Measurements from ENCODE around the gene OR6K3. TPM values are rescaled to one million over a fixed set of nuclear protein-coding genes. Genes with fewer than 3 reads are reported as not detected.

OR6K3 gene, protein sequence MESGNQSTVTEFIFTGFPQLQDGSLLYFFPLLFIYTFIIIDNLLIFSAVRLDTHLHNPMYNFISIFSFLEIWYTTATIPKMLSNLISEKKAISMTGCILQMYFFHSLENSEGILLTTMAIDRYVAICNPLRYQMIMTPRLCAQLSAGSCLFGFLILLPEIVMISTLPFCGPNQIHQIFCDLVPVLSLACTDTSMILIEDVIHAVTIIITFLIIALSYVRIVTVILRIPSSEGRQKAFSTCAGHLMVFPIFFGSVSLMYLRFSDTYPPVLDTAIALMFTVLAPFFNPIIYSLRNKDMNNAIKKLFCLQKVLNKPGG
- total RNA-seq: not detected

DNA sequence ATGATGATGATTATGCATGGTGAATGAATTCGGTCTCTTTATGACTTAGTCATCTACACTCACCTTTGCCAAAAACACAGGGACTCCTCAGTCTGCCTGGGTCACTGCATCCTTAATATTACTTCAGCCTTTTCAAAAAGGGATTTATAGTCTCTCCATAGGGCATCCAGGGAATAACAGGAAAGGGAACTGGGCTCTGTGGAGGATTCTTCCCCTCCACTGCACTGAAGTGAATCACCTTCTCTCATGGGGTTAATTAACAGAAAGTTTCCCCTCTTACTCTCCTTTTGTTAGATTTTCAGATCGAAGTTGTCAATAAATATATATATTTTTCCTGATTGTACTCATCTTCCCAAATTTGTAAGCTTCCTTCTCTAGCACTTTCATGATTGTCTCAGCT is at the start of gene OR6K3:
Gene OR6K3 (minus strand): TSS at position 101 of the 400 bp plus-strand sequence. CDS start 2,605 bp downstream, outside the sequence.
- no peaks in the 10 kb centered on the region for H3K4me1 ChIP-seq
- H3K4me3 ChIP-seq: no peak within 1 kb of the TSS
- no peaks in the 10 kb centered on the region for H3K9me3 ChIP-seq
- no peaks in the 10 kb centered on the region for H3K36me3 ChIP-seq
- no peaks in the 10 kb centered on the region for H3K27me3 ChIP-seq
- DNase-seq (ENCODE audit: low spot score in 2 of 2): no peak
- 74 to 82% methylated on average over 2 of the region's 2 CpGs for WGBS, 2 donors
- no peak within 1 kb of the TSS for H3K27ac ChIP-seq
- no peak for TF ChIP-seq POLR2A (IDR thresholded peaks at IDR 0.05)
- TF ChIP-seq, protein P1, sequence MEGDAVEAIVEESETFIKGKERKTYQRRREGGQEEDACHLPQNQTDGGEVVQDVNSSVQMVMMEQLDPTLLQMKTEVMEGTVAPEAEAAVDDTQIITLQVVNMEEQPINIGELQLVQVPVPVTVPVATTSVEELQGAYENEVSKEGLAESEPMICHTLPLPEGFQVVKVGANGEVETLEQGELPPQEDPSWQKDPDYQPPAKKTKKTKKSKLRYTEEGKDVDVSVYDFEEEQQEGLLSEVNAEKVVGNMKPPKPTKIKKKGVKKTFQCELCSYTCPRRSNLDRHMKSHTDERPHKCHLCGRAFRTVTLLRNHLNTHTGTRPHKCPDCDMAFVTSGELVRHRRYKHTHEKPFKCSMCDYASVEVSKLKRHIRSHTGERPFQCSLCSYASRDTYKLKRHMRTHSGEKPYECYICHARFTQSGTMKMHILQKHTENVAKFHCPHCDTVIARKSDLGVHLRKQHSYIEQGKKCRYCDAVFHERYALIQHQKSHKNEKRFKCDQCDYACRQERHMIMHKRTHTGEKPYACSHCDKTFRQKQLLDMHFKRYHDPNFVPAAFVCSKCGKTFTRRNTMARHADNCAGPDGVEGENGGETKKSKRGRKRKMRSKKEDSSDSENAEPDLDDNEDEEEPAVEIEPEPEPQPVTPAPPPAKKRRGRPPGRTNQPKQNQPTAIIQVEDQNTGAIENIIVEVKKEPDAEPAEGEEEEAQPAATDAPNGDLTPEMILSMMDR (IDR thresholded peaks at IDR 0.05): no peak
- TF ChIP-seq EP300 (IDR thresholded peaks at IDR 0.05): no peak

DNA sequence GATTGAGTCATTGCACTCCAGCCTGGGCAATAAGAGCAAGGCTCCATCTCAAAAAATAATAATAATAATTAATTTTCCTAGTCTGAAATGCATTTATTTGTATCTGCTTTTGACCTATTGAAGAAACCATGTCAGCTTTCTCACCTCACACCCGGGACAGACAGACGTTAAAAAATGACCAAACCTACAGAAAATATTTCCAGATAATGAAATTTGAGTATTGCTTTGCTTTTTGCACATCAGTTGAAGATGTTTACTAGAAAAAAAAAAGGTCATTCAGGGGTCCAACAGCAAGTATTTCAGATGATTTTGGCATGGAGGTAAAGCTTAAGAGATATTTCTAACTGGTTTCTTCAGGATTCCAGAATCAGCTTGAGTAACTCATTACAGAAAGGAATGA is 33.9 kb upstream of the OR6K3 start, which contains the start of gene OR6K6:
Gene OR6K6 (plus strand): TSS at position 301 of the 400 bp plus-strand sequence. CDS start 168 bp downstream, outside the sequence.
- no peak for DNase-seq (ENCODE audit: low spot score in 2 of 2)
- H3K36me3 ChIP-seq: no peaks in the 10 kb centered on the region
- no peaks in the 10 kb centered on the region for H3K9me3 ChIP-seq
- H3K27ac ChIP-seq: no peak within 1 kb of the TSS
- no peaks in the 10 kb centered on the region for H3K27me3 ChIP-seq
- 75 to 76% methylated on average over 2 of the region's 2 CpGs for WGBS, 2 donors
- TF ChIP-seq, protein P1 (IDR thresholded peaks at IDR 0.05): no peak
- TF ChIP-seq POLR2A (IDR thresholded peaks at IDR 0.05): no peak
- no peak for TF ChIP-seq EP300 (IDR thresholded peaks at IDR 0.05)
- H3K4me1 ChIP-seq: no peaks in the 10 kb centered on the region
- no peak within 1 kb of the TSS for H3K4me3 ChIP-seq

DNA sequence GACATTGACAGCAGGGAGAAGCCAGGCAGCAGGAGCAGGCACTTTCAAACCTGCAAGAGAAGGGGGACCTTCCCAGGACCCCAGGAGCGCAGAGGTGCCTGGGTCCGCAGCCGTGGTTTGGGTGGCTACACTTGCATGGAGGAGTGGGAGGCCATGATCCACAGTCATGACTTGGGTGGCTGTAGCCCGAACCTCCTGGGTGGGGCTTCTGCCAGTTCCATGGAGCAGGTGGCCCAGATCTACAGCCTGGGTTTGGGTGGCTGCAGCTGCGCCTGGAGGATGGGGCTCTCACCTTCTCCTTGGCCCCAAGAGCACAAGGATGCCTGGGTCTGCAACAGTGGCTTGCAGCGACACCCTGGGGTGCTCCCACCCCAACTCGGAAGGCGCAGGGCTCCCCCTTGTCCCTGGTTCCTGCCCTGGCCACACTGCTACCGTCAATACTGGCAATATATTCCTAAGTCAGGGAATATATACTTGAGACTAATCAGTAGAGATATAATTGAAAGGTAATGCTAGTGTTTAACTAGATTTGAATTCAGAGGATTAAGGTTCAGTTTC is 31.7 kb upstream of the OR6K3 start:
- WGBS, 2 donors: 90 to 91% methylated on average over 9 of the region's 9 CpGs
- Histone ChIP-seq H3K27ac (no peak overlapping the region), H3K27me3 (no peaks in the 10 kb centered on the region), H3K9me3 (no peaks in the 10 kb centered on the region), H3K4me1 (no peaks in the 10 kb centered on the region), H3K36me3 (no peaks in the 10 kb centered on the region), H3K4me3 (no peak overlapping the region)
- TF ChIP-seq POLR2A (IDR thresholded peaks at IDR 0.05): no peak
- TF ChIP-seq, protein P1 (IDR thresholded peaks at IDR 0.05): no peak
- no peak for TF ChIP-seq EP300 (IDR thresholded peaks at IDR 0.05)
- no peak for DNase-seq (ENCODE audit: low spot score in 2 of 2)

DNA sequence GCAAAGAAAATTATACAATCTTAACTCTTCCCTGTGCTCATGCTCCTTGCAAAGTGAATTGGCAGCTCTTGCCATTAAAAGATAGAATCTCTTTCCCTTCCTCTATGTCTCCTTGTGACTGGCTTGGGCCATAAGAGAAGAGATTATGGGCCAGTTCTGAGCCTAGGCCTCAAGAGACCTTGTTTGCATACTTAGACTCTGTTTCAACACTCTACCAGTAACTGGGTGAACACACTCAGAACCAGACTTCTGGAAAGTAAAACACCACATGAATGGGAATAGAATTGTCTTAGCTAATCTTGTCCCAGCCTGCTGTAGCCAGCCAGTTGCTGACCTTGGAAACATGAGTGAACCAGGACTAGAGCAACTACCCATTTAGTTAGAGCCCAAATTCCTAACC is 15.3 kb upstream of the OR6K3 start:
- Histone ChIP-seq H3K9me3 (no peaks in the 10 kb centered on the region), H3K27me3 (no peaks in the 10 kb centered on the region), H3K4me1 (no peaks in the 10 kb centered on the region), H3K36me3 (no peaks in the 10 kb centered on the region), H3K27ac (no peak overlapping the region), H3K4me3 (no peak overlapping the region)
- TF ChIP-seq, protein P1 (IDR thresholded peaks at IDR 0.05): no peak
- TF ChIP-seq POLR2A (IDR thresholded peaks at IDR 0.05) (no peak), EP300 (IDR thresholded peaks at IDR 0.05) (no peak)
- no peak for DNase-seq (ENCODE audit: low spot score in 2 of 2)

DNA sequence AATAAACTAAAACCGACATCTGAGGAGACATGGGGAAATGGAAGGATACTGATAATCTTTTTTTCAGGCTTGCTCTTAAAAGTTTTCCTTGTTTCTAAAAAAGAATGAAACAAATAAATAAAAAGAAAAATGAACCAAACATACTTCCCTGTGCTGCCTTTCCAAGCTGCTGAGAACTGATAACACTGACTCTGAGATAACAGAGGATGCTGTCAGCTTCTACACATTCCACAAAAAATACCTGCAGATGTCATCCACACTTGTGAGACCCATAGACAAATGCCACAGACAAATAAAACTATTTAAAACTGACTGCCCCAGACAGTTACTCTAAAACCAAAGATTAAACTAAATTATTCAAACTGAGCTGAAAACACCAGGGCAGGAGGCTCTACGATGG is 12.0 kb upstream of the OR6K3 start:
- Histone ChIP-seq H3K4me3 (no peak overlapping the region), H3K27ac (no peak overlapping the region), H3K27me3 (no peaks in the 10 kb centered on the region), H3K36me3 (no peaks in the 10 kb centered on the region), H3K4me1 (no peaks in the 10 kb centered on the region), H3K9me3 (no peaks in the 10 kb centered on the region)
- no peak for DNase-seq (ENCODE audit: low spot score in 2 of 2)
- WGBS, 2 donors: 66 to 78% methylated on average over 2 of the region's 2 CpGs
- TF ChIP-seq EP300 (IDR thresholded peaks at IDR 0.05) (no peak), POLR2A (IDR thresholded peaks at IDR 0.05) (no peak)
- TF ChIP-seq, protein P1 (IDR thresholded peaks at IDR 0.05): no peak

Data from tibial nerve (tissue), 4 donors.